Measurements from ENCODE around the gene PLSCR1.

The PLSCR1 gene, protein sequence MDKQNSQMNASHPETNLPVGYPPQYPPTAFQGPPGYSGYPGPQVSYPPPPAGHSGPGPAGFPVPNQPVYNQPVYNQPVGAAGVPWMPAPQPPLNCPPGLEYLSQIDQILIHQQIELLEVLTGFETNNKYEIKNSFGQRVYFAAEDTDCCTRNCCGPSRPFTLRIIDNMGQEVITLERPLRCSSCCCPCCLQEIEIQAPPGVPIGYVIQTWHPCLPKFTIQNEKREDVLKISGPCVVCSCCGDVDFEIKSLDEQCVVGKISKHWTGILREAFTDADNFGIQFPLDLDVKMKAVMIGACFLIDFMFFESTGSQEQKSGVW

DNA sequence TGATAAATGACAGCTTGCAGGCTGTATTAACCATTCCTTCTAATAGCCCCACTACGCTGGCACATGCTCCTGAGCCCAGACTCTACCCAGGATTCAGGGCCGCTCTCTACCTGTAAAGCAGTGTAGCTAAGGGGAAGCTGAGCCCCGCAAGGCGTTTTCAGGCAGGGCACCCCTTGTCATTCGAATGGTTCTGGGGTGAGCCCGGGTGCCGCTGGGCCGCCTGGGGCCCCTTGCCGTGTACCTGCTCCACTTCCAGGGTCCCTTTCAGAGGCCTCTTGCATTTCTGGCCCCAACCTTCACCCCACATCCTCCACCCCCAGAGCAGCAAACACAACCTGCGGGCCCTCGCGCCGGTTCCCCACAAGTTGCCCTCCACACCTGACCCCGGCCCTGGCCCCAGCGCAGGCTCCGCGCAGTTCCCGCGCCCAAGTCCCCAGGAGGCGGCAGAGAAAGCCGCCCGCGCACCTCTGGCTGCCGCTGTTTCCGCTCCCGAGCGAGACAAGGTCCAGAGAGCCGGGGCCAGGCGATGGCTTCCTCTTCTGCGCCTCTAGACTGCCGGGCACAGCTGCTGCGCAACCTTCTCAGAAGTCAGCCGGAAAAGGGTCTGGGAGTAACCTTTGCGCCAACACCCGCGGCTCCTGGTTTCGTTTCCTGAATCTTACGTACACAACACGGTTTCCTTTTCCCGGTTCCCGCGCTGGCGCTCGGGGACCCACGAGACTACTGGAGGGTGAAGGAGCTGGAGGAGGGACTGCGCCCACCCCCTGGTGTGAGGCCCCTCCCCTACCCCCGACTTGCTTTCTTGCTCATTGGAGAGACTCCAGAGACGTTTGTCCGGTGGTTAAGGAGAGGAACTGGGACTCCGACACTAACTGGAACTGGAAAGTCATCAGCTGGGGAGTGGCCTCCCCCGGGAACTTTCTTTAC, at the start of gene PLSCR1:
Gene PLSCR1 (minus strand): TSS at position 606 of the 927 bp plus-strand sequence. CDS start 8,055 bp downstream, outside the sequence.
- peak; percentile 83 for DNase-seq

DNA sequence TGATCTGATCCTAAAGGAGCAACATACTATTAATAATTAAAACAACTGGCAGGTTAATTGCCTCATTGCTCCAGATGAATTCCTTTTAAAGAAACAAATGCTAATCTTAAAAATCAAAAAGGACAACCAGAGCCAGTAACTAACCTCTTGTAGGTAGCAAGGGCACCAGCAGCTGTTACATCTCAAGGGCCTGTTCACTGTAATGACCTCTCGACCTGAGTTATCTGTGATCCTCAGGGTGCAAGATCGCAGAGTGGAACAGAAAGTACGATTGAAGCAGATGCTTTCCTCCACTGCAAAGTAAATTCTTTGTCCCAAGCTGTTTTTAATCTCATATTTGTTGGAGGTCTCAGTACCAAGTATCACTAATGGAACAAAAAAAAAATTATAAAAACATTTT, 49.4 kb upstream of the PLSCR1 start:
- no peak for DNase-seq

DNA sequence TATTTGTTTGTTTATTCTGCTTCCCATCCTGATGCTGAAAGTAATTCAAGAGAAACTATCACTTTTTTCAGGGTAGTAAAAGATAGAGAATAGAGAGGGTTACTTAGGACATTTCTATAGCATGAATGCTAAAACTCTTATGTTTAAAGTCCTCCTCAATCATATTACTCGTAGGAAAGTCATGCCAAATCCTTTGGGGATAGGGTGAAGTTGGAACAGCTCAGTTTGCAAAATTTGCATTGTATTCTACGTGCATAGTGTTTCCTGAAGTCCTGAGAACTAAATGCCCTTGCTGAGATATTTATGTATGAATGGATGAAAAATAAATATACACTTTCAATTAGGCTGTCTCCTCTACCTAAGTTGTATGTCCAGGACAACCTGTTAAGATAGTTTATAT, 46.1 kb upstream of the PLSCR1 start:
- DNase-seq = no peak

DNA sequence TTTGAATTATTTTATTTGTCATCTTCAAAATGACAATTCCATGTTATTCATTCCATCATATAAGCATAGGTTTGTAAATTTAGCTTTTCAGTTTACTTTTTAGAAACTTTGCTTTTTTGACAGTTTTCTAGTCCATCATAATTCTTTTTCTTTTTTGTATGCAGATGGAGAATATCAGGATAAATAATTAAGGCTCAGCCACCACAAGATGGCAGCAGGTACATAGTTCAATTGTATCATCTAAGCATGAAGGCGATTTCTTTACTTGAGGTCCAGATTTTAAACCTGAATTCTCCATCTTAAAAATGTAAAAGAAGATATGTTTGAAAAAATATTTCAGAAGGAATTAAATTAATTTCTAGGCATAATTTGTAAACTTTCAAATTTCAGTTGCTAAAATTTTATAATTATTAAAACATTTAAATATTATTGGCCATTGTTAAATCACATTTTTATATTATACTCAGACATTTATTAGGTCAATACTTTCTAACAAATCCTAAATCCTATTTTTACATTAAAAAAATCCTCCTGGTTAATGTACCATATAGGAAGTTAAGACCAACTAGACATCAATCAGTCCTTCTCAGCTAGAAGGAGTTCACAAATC, 45.6 kb upstream of the PLSCR1 start:
- no peak for DNase-seq

DNA sequence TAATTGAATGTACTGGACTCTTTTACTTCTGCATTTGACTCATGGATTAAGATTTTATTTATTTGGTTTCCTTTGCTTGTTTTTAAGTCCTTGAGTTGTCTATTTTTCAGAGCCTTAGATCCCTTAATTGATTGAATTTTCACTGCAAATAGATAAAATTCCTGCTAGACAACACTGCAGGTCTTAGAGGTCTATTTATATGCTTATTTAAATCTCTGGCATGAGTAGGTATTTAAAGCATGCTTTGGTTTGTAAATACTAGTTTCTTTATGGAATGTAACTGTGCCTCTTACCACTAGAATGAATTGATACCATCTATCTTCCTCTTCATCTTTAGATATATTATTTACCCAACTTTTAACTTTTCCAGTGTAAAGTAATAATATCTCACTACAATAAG, 40.7 kb upstream of the PLSCR1 start:
- DNase-seq = no peak

DNA sequence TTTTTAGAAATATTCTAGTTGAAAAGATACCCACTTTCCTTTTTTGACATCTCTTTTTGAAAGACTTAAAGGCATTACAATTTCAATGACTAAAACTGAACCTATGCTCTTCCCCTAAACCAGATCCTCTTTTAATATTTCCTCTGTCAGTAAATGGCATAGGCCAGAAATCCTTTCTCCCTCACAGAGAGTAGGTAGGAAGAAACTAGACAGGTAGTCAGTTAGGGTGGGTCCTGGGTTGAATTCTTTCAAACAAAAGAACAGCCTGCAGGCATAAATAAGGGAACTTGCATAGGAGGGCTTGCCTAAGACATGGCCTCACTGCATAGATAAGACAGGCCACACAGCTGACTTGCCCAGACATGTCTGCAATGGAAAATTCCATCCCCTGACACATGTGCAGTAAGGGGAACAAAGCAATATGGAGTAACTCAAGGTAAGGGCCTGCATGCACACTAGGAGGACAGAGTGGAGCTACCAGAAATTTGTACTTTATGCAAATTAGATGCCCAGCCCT, 37.6 kb upstream of the PLSCR1 start:
- DNase-seq = no peak

DNA sequence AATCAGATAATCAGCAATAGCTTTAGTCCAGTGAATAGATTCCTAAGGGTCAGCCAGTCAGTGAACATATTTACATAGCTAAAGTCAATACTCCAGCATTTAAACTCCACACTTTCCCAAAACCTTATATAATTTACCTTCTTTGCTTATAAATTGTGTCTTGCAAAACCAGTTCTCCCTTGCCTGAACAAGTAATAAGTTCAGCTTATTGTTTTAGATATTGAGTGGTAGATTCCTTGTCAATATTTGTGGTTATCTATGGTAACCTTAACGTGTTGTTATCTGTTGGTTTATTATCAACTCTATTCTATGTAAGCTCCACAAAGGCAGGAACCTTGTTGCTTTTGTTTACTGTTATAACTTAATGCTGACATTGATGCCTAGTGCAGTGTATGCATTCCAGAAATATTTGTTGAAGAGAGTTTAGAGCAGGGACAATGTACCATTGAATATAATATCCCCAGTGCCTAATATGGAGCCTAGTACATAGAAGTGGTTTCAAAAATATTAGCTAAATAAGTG, 36.7 kb upstream of the PLSCR1 start:
- no peak for DNase-seq

DNA sequence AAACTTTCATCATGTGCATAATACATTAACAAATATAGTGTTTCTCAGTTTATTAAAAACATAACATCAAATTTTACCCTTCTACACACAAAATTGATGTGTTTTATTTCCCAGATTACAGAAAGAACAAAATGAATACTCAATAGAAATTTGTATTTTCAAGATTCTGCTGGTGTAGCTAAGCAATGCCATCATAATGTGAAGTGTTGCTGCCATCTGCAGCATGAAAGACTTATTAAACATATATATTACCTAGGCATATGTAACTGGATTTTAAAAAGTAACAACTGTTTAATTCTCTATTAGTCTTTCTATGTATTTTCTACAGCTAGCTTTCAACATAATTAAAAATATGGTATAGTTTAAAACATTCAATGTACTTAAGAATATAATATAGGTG, 33.3 kb upstream of the PLSCR1 start:
- peak; percentile 48 for DNase-seq

DNA sequence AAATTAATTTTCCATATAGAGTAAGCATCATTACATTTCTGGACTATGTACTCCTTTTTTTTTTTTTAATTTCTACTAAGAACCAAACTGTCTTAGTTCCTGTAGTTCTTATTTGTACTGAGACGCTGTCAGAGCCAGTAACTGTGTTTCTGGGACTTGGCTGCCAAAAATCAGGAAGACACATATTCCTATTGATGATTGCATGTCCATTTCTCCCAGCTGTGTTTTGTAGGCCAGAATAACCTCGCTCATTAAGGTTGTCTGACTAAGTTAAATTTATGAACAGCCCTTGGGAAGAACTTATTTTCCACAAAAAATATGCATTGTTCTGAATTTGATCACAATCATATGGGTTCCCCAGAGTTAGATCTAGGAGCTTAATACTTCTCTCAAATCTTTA, 31.2 kb upstream of the PLSCR1 start:
- DNase-seq = no peak

DNA sequence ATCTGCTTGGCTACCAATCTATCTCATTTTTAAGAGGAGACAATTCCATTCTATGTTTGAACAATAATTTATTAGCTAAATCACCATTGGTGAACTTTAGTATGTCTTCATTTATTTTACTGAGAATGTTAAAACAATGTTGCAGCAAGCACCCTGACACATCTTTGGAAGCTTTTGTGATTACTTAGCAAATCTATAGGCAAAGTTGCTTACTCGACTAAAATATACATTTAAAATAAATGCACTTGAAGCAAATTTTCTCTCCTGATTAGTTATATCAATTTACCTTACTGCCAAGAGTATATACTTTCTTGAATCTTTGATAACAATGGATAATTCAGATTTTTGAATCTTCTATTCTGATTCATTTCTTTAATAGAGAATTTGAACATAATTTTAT, 29.8 kb upstream of the PLSCR1 start:
- DNase-seq = no peak

DNA sequence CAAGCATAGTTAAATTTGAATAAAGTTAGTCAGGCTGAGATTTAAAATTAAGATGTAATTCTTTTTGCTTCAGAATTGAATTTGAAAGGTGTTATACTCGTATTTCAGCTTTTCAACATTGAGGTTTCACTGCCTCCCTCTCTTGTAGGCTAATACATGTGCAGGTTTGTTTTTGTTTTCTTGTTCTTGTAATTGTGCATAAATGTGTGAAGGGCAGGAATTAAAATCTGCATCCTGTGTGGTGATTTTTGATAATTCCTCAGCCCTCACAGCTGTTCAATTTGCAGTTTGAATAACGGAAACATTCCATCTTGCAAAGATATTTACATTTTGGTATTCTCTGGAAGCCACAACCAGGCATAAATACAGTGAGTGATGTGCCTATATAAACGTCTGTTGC, 24.9 kb upstream of the PLSCR1 start:
- no peak for DNase-seq

DNA sequence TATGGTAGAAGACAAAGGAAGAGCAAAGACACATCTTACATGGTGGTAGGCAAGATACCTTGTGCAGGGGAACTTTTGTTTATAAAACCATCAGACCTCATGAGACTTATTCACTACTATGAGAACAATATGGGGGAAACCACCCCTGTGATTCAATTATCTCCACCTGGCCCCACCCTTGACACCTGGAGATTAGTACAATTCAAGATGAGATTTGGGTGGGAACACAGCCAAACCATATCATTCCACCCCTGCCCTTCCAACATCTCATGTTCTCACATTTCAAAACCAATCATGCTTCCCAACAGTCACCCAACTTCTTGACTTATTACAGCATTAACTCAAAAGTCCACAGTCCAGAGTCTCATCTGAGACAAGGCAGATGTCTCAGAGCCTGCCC, 21.7 kb upstream of the PLSCR1 start:
- no peak for DNase-seq

DNA sequence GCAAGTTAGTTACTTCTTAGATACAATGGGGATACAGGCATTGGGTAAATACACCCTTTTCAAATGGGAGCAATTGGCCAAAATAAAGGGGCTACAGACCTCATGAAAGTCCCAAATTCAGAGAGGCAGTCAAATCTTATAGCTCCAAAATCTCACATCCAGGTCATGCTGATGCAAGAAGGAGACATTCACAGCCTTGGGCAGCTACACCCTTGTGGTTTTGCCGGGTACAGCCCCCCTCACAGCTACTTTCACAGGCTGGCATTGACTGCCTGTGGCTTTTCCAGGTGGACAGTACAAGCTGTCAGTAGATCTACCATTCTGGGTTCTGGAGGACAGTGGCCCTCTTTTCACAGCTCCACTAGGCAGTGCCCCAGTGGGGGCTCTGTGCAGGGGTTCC, 17.5 kb upstream of the PLSCR1 start:
- no peak for DNase-seq

DNA sequence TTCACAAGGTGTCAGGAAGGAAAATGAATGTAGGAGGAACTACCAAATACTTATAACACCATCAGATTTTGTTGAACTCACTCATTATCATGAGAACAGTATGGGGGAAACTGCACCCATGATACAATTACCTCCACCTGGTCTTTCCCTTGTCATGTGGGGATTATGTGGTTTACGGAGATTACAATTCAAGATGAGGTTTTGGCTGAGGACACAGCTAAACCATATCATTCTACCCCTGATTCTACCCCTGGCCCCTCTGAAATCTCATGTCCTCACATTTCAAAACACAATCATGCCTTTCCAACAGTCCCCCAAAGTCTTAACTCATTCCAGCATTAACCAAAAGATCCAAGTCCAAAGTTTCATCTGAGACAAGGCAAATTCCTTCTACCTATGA, 17.1 kb upstream of the PLSCR1 start:
- no peak for DNase-seq

DNA sequence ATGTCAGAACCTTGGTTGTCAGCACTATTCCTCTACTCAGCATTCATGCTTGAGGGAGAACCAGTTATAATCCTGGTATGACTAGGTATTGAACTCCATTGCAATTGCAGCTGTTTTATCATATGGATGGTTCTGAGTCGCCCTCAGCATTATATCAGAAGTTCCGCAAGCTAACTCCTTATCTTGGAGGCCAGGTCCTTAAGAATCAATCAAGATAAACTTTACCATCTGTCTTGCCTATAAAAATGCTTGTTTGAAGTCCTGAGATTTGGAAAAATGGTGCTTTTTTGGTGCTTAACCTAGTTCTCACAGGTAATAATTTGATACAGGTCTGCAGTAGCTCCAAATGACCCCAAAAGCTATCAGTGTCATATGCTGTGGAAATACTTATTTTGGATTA, 16.3 kb upstream of the PLSCR1 start:
- DNase-seq = no peak

DNA sequence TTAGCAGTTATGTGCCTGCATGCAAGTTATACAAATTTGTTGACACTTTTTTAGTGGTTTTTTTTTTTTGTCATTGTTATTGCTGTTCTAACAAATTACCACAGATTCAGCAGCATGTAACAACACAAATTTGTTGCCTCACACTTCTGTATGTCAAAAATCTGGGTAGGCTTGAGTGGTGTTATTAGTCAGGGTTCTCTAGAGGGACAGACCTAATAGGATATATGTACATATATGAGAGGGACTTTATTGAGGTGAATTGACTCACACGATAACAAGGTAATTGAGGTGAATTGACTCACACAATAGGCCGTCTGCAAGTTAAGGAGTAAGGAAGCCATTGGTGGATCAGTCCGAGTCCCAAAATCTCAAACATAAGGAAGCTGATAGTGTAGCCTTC, 15.0 kb upstream of the PLSCR1 start:
- no peak for DNase-seq

DNA sequence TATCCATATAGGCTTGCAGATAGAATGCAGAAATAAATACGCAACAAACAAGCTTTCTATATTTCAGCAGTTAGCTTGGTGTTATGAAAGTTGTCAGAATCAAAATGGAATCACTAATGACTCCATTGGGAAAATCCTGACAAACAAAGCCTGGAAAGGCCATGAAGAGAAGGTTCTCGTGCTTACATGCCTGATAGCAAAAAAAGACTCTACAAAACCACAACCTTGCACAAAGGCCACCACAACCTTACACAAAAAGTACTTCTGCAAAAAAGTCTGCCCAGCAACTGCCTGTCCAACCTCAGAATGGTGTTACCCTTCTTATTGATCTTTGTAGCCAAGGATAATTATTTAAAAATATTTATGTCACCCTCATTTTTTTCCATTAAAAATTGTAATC, 14.4 kb upstream of the PLSCR1 start:
- no peak for DNase-seq

DNA sequence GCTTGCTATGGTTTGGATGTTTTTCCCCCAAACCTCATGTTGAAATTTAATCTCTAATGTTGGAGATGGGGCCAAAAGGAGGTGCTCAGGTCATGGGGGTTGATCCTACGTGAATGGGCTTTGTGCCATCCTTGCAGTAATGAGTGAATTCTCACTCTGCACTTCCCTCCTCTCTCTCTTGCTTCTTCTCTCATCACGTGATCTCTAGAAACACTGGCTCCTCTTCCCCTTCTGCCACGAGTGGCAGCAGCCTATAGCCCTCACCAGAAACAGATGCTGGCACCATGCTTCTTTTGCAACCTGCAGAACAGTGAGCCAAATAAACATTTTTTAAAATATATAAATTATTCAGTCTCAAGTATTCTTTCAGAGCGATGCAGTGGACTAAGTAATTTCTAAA, 13.3 kb upstream of the PLSCR1 start:
- DNase-seq = no peak

DNA sequence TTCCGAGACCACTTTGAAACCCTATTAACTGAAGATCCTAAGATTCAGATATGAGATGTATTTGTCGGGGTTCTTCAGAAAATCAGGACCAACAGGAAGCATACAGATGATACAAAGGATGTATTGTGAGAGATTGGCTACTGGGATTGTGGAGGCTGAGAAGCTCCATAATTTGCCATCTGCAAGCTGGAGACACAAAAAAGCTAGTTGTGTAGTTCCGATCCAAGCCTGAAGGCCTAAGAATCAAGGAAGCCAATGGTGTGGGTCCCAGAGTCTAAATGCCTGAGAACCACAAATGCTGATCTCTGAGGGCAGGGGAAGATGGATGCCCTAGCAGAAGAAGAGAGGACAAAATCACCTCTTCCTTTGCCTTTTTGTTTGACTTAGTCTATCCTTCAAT, 10.9 kb upstream of the PLSCR1 start:
- DNase-seq = no peak

DNA sequence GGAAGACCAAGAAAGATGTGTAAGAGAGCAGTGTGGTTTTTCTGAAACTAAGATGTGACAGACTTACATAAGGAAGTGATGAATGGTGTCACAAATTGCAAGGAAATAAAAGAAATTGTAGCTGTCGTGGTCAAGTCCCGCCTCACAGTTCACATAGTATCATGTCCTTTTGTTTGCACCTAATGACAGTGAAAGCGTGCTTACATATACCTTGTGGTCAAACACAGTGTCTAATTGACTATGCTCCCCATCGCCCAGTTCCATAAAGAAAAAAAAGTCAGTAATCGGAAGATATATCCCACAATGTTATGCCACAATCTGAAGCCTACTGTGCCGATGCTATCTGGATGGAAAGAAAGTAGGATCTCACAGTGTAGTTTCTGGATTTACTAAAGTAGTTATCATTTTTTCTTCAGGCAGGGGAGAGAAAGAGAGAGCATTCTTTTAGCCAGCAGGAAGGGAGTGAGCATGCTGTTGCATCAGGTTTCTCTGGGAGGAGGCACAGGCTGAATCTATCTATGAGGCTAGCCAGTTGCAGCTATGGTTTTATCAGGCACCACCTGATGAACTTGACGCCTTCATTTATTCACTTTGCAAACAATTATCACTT, 9.8 kb upstream of the PLSCR1 start:
- no peak for DNase-seq

DNA sequence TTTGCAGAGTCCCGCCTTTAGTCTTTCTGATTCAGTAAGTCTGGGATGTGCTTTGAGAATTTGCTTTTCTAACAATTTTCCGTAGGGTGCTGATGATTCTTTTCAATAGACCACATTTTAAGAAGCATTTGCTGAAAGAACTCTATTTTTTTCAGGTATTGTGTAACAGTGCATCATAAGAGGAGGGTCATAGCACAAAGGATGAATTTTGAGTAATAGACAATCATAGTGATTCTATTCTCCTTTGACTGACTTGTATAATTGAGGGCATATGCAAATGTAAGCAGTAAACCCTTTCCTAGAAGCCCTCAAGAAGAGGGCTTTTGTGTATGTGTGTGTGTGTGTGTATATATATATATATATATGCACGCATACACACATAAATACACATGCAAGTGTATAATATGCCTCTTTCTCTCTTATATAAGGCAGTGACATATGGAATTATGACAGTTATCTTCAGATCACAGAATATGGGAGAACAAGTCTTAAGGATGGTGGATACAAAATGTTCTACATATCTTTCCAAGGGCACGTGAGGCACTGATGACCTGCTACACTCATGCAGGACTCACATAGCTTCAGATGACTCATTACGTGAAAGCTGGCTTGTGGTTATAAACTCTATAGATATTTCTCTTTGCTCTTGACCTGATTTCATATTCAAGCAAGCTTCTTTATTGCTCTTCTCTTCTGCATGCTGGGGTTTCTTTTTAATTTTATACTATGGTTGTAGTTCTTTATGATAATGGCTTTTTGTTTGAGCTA, 6.5 kb upstream of the PLSCR1 start:
- DNase-seq = peak; percentile 15

DNA sequence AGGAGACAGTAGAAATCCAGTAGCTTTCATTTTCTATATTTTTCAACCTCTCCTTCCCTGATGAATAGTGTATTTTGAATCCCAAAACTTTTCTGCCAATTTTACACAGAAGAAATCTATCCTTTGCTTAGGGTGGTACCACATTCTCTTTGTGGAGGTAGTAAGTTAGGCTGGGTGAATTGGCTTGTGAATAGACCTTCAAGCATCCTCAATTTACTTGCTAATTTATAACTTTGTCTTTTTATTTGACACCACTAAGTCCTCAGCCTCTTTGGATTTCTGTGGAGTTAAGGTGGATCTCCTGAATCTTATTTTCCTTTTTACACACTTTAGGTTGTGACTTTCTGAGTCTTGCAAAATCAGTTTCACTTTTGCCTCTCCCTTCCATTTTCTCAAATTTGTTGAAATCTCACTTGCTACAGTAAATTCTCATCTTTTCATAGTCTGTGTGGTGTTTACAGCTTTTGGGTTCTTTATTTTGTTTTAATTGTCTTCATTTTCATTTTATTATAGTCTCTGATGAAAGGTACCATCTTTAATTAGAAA, 5.7 kb upstream of the PLSCR1 start:
- no peak for DNase-seq
